ENCODE measurements around the gene HOXC10.

HOXC10 gene

DNA sequence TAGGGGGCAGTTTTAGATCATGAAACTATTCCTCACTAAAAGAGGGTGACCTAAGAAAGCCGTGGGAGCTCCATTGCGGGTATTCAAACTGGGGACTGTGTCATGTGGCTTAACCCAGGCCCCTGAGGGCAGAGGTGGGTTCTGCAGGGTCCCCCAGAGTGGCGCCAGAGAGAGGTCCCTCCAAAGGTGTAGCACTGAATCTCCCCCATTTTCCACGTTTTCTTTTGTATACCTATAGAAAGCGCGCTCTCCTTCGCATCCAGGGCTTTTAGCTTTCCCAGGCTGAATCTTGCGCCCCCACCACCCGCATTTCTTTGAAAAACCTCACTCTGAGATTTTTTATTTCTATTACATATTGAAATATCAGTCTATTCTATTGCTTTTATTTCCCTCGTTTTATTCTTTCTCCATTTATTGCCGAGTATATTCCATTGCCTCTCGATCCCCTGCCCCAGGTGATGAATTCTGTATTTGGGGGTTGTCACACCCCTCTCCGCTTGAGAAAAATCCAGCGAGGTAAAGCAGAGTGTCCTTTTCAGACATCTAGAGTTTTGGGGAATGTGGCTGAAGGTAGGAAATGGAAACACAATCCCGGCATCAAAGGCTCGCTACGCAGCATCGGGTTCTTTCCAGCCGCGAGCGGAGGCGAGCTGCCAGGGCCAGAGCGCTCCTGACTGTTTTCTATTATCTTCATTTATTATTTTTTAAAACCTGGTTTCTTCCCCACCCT, 47.2 kb upstream of the HOXC10 start:
- H2AFZ ChIP-seq (ENCODE audit: low read depth, low read length): no peak overlapping the region
- no peak overlapping the region for H3K9ac ChIP-seq (ENCODE audit: low read length)
- no peak overlapping the region for H3K4me2 ChIP-seq (ENCODE audit: low read length)
- H3K4me3 ChIP-seq (ENCODE audit: low read length): no peak overlapping the region
- no peaks in the 10 kb centered on the region for H3K9me3 ChIP-seq (ENCODE audit: insufficient read depth, low read length)
- H3K79me2 ChIP-seq (ENCODE audit: low read length): no peaks in the 10 kb centered on the region
- no peaks in the 10 kb centered on the region for H3K4me1 ChIP-seq (ENCODE audit: low read length)
- peaks cover 15% of the 10 kb centered on the region for H3K27me3 ChIP-seq (ENCODE audit: low read depth, low read length)
- no peaks in the 10 kb centered on the region for H3K36me3 ChIP-seq (replicated peaks; ENCODE audit: low read depth, low read length)
- H3K27ac ChIP-seq (ENCODE audit: low read length): no peak overlapping the region
- no peaks in the 10 kb centered on the region for H4K20me1 ChIP-seq (ENCODE audit: insufficient read depth, low read length)
- TF ChIP-seq EZH2phosphoT487 (IDR thresholded peaks at IDR 0.05; ENCODE audit: low read depth): no peak
- TF ChIP-seq, protein P1, sequence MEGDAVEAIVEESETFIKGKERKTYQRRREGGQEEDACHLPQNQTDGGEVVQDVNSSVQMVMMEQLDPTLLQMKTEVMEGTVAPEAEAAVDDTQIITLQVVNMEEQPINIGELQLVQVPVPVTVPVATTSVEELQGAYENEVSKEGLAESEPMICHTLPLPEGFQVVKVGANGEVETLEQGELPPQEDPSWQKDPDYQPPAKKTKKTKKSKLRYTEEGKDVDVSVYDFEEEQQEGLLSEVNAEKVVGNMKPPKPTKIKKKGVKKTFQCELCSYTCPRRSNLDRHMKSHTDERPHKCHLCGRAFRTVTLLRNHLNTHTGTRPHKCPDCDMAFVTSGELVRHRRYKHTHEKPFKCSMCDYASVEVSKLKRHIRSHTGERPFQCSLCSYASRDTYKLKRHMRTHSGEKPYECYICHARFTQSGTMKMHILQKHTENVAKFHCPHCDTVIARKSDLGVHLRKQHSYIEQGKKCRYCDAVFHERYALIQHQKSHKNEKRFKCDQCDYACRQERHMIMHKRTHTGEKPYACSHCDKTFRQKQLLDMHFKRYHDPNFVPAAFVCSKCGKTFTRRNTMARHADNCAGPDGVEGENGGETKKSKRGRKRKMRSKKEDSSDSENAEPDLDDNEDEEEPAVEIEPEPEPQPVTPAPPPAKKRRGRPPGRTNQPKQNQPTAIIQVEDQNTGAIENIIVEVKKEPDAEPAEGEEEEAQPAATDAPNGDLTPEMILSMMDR (IDR thresholded peaks at IDR 0.05; ENCODE audit: low read depth, low read length): no peak

DNA sequence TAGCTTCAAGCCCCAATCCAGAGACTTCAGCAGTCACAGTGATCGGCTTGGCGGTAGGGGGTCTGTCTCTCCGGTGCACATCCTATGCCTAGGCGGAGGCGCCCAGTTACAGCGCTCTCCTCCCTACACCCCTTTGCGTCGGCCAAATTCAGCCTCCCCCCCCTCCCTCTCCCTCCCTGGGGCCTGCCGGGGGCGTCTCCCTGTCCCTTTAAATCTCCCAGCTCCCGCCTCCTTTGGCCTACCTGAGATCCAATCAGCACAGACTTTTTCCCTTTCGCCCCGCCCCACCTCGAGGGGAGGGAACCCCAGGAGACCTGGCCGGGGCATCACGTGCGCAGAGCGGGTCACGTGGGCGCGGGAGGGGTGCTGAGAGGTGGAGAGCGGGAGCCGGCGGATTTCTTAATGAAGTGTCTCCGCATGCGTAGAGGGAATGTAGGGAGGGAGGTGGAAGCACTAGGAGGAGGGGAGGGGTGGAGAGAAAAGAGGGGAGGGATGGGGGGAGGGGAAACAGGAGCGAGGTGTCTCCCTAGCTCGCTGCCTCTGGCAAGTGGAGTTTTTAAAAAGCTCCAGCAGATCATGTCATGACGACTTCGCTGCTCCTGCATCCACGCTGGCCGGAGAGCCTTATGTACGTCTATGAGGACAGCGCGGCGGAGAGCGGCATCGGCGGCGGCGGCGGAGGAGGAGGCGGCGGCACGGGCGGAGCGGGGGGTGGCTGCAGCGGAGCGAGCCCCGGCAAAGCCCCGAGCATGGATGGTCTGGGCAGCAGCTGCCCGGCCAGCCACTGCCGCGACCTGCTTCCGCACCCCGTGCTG, 46.4 kb upstream of the HOXC10 start, which contains the start of gene HOXC13:
Gene HOXC13 (plus strand): TSS at position 506 of the 815 bp plus-strand sequence. CDS start 76 bp downstream, at position 582.
- Histone ChIP-seq H3K36me3 (replicated peaks; ENCODE audit: low read depth, low read length) (no peaks in the 10 kb centered on the region), H3K79me2 (ENCODE audit: low read length) (no peaks in the 10 kb centered on the region), H4K20me1 (ENCODE audit: insufficient read depth, low read length) (no peaks in the 10 kb centered on the region), H3K4me1 (ENCODE audit: low read length) (no peaks in the 10 kb centered on the region), H3K9ac (ENCODE audit: low read length) (no peak within 1 kb of the TSS), H3K9me3 (ENCODE audit: insufficient read depth, low read length) (no peaks in the 10 kb centered on the region), H3K4me2 (ENCODE audit: low read length) (no peak within 1 kb of the TSS), H2AFZ (ENCODE audit: low read depth, low read length) (no peak within 1 kb of the TSS), H3K27ac (ENCODE audit: low read length) (no peak within 1 kb of the TSS), H3K4me3 (ENCODE audit: low read length) (no peak within 1 kb of the TSS), H3K27me3 (ENCODE audit: low read depth, low read length) (peaks cover 20% of the 10 kb centered on the region)
- TF ChIP-seq EZH2phosphoT487 (IDR thresholded peaks at IDR 0.05; ENCODE audit: low read depth): no peak
- TF ChIP-seq, protein P1 (IDR thresholded peaks at IDR 0.05; ENCODE audit: low read depth, low read length): no peak

DNA sequence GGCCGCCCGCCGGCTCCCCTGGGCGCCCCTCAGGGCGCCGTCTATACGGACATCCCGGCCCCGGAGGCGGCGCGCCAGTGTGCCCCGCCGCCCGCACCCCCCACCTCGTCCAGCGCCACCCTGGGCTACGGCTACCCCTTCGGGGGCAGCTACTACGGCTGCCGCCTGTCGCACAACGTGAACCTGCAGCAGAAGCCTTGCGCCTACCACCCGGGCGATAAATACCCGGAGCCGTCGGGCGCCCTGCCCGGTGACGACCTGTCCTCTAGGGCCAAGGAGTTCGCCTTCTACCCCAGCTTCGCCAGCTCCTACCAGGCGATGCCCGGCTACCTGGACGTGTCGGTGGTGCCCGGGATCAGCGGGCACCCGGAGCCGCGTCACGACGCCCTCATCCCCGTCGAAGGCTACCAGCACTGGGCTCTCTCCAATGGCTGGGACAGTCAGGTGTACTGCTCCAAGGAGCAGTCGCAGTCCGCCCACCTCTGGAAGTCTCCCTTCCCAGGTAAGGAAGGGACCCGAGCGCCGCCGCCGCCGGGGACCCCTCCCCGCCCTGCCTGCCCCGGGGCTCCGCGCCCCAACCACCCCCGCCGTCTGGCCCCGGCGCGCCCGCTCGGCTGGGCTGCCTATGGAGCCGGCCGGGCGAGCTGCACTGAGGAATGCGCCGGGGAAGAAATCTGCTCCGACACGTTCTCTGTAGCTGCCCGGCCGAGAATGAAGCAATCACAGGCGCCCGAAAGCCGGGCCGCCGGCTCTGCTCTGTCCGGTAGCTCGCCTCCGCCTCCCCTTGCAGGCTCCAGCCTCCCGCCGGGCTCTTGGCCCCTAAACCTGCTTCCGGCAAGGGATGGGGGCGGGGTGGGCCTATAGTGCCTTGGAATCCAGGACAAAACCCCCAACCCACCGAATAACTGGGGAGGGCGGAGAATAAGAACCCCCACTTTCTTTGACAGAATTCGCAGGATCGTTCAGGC, 45.5 kb upstream of the HOXC10 start:
- Histone ChIP-seq H2AFZ (ENCODE audit: low read depth, low read length) (no peak overlapping the region), H3K79me2 (ENCODE audit: low read length) (no peaks in the 10 kb centered on the region), H3K27ac (ENCODE audit: low read length) (no peak overlapping the region), H4K20me1 (ENCODE audit: insufficient read depth, low read length) (no peaks in the 10 kb centered on the region), H3K9me3 (ENCODE audit: insufficient read depth, low read length) (no peaks in the 10 kb centered on the region), H3K27me3 (ENCODE audit: low read depth, low read length) (peaks cover 28% of the 10 kb centered on the region), H3K9ac (ENCODE audit: low read length) (no peak overlapping the region), H3K4me3 (ENCODE audit: low read length) (no peak overlapping the region), H3K4me2 (ENCODE audit: low read length) (no peak overlapping the region), H3K36me3 (replicated peaks; ENCODE audit: low read depth, low read length) (no peaks in the 10 kb centered on the region), H3K4me1 (ENCODE audit: low read length) (no peaks in the 10 kb centered on the region)
- TF ChIP-seq, protein P1 (IDR thresholded peaks at IDR 0.05; ENCODE audit: low read depth, low read length): no peak
